NCI-H510A (cell line): ENCODE results near the gene EIF3J.
"Not testable (repeated sequence)": the region's sequence is repeated elsewhere in the genome, so short reads cannot be mapped to it uniquely, and the experiment has no call there.

Experiments used
- DNase-seq: peaks from one replicate; lab custom pipeline; 2025; lab: John Stamatoyannopoulos, UW

Gene EIF3J

GRCh38 chr15:44542596-44542995 lies 5.6 kb downstream of the EIF3J start:
- DNase-seq: no peak

DNA sequence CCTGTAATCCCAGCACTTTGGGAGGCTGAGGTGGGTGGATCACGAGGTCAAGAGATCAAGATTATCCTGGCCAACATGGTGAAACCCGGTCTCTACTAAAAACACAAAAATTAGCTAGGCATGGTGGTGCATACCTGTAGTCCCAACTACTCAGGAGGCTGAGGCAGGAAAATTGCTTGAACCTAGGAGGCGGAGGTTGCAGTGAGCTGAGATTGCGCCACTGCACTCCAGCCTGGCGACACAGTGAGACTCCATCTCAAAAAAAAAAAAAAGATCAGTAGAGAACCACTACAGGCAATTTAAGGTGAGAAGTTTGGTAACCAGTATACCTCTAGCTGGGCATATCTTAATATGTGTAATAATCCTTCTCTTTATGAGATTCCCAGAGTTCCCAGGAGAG lies 7.8 kb downstream of the EIF3J start:
- not testable (repeated sequence) for DNase-seq

DNA sequence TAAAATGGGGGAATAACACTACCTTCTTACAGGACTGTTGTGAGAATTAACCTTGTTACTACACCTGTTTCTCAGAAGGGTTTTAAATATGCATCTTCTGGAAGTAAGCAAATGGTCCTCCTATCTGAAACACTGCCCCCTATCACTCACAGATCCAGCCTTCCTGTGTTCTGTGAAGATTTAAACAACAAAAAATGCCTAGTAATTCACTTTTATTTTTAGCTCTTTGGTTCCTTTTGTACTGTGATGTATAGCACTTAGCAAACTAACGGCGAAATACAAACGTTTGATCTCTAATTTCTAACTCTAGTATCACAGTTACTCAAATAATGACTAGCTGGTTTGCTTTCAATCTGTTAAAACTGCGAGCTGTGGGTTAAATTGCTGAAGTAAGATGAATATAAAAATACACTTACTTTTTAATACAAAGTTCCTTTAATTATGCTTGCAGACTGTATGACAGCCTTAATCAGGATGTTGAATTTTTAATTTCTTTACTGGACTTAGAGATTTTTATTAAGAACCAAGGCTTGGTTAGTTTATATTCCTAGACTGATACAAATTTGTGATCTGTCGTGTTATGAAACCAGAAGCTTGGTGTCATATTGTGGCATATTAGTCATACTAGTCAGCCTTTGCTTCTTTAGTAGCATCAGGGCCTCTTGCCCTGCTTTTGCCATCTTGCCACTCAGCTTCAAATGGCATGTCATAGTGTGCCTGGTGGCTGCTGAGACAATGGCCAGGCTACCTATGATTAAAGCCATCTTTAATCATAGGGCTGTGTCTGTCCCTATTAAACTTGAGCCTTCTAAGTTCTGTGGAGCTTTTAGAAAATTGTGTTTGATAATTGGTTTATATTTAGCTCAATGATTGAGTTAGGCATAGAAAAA lies 9.2 kb downstream of the EIF3J start:
- no peak for DNase-seq

GRCh38 chr15:44549152-44549551 lies 12.2 kb downstream of the EIF3J start:
- DNase-seq: not testable (repeated sequence)

GRCh38 chr15:44550256-44550655 lies 13.3 kb downstream of the EIF3J start:
- DNase-seq: no peak

DNA sequence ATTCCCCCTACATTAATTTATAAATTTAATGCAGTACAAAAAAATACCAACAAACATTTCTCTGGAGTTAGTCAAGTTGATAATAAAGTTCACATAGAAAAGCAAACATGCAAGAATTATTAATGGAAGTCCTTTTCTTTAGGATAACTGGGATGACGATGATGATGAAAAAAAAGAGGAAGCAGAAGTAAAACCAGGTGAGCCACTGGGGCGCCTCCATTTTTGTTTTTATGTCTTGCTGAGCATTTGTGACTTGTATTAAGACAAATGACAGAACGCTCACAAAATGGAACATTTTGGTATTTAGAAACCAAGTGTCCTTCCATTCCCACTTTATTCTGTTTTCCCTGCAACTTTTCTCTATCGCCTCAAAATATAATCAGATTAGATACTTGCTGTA lies 13.8 kb downstream of the EIF3J start:
- no peak for DNase-seq

DNA sequence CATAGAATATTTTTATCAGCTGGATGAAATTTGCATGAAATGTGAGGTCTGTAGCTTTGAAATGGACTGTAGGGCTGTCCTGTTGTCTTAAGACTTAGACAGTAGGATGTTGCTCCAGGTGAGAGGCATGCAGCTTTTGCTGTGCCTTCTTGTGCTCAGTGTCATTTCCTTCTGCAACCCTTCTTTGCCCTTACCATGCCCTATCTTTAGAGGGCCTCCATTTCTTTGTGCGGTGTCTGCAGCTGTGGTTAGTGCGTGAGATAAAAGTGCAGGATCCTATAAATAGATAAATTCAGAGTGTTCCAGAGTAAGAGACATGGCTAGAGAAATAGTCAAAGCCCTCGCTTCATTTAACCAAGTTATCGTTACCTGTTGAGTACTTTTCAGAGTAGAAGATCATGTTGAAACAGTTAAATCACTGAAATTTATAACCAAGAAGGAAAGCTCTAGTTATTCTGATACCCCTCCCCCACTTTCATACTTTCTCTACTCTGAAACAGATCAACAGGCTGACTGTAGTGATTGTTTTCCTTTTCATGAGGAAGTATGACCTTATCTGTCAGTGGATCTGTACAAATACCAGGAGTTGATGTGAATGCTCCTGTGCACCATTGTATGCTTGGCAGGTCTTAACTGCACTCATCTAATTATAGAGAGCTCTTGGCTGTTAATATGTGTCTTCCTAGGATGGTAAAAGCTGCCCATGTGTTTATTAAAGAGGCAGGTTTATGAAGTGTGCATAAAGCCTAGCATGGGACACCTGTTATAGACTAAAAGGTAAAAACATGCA lies 18.2 kb downstream of the EIF3J start:
- DNase-seq: no peak

- not testable (repeated sequence) for DNase-seq
Measured at GRCh38 chr15:44560926-44561325, 24.0 kb downstream of the EIF3J start.

DNA sequence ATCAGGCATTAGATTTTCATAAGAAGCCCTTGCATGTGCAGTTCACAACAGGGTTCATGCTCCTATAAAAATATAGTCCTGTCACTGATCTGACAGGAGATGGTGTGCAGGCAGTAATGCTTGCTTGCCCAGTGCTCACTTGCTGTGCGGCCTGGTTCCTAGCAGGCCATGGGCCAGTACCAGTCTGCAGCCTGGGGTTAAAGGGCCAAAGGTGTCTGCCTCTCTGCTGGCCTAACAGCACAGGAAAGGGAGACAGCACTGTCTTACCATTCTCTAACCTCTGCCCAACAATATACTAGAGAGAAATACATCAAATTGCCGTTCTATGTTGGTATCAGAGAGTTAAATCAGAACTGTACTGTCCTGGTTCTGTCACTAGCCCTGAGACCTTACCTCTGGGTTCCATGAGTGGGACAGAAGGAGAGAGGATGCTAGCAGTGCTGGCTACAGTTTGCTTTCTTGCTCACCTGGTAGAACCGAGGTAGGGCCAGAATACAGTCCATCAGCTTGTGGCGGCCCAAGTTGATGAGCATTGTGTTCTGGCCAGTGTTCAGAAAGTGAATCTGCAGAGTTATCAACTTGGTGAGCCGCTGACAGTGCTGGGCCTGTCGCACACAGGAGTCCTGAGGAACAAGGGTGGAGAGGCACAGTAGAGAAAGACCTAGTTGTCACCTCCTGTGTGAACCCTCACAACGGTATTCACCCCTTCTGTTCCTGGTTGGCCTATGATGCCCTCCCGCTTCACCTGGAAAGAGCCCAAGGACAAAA lies 28.6 kb downstream of the EIF3J start:
- no peak for DNase-seq

GRCh38 chr15:44566155-44566540 lies 29.2 kb downstream of the EIF3J start:
- no peak for DNase-seq

DNA sequence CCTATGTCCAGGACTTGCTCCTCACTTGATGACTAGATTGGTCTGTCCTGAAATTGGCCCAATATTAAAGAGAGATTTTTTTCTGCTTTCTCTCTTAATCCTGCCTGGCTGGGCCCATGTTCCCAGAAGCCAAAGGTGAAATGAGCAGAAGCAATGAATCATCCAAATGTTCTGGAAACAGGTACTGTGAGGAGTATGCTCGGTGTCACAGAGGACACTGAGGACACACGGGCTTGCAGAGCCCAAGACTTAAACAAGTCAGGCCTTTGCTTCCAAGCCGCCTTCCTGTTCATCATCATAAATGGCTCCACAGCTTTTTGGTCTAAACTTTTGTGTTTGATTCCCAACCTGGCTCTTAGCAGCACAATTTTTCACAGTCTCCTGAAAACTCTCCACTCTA lies 31.4 kb downstream of the EIF3J start:
- no peak for DNase-seq

DNA sequence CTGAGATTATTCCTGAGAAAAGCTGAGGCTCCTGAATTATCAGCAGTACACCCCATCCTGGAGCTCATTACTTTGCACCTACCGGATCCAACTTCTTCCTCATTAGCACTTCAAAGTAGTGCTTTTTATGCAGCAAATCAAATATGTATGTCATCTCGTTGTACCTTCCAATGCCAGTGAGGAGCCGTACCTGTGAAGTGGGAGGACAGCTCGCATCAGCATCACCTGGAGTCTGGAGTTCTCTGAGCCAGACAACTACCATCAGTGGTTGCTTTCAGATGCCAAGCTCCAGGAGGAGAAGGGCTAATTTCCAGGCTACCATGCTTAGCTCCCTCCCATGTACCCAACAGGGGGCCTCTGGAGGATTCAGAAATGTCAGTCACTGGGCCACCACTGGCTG lies 32.4 kb downstream of the EIF3J start:
- no peak for DNase-seq

GRCh38 chr15:44570361-44570760 lies 33.4 kb downstream of the EIF3J start:
- no peak for DNase-seq

DNA sequence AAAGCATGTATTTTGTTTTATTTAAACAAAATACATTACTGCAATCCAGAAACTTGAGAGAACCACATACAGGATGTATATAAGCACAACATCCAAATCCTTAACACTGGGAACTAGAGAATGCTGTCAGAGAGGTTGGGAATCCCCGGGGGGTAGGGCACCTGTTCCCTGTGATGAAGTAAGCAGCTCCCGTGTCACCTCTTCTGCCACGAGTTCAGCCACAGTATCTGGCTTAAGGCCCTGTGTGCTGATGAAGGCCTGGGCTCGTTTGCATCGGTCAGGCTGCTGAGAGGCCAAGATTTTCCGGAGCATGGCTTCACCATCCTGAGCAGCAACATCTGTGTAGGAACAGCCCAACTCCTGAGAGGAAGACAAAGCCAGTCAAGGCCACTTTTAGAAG lies 36.4 kb downstream of the EIF3J start:
- no peak for DNase-seq

DNA sequence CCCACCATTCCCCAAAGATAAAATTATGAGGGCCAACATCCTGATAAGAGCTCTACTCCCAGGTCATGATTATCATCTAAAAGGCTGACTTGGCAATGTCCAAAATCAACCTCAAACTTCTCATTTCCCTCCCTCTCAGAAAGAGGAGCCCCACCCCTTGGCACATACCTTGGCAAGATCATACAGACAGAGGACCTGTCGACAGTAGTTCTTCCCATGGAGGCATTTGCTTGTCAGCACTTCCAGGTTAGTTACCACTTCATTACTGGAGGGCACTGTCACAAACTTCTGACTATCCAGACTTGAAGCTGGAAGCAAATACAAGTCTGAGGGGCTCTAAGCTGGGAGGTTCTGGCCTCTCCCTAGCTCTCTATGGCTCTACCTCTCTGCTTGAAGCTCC lies 37.8 kb downstream of the EIF3J start:
- DNase-seq: no peak

DNA sequence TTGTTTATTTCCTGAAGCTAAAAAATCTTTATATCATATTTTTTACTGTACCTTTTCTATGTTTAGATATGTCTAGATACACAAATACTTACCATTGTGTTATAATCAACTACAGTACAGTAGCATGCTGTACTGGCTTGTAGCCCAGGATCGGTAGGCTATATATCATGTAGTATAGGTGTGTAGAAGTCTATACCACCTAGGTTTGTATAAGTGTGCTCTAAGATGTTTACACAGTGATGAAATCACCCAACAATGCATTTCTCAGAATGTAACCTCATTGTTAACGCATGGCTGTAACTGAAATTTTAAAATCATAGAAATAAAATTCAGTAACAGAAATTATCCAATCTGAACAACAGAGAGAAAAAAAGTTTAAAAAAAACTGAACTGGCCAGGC lies 43.2 kb downstream of the EIF3J start:
- DNase-seq: no peak

GRCh38 chr15:44584162-44584749 lies 47.3 kb downstream of the EIF3J start:
- DNase-seq: no peak

DNA sequence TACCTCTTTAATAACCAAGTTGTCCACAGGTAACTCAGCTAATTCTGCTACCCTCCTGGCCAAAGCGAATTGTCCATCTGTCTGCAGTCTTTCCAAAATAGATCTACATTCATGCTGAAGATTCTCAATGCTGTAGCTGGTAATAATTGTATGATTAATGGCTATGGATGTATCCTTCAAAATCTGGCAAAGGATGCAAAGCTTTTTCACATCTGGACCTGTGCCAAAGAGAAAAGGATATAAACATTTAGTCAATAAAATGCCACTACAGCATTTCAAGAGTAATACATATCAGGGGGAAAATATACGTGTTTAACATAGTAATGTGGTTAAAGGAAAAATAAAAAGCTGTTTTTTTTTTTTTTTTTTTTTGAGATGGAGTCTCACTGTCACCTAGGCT lies 48.7 kb downstream of the EIF3J start:
- DNase-seq: no peak

GRCh38 chr15:44588541-44588940 lies 51.6 kb downstream of the EIF3J start:
- DNase-seq: no peak

GRCh38 chr15:44591326-44591725 lies 54.4 kb downstream of the EIF3J start:
- no peak for DNase-seq

- DNase-seq: no peak
Measured at GRCh38 chr15:44593042-44593736, 56.2 kb downstream of the EIF3J start.

GRCh38 chr15:44595246-44595645 lies 58.3 kb downstream of the EIF3J start:
- no peak for DNase-seq
